B cell (primary cell): Measurements from ENCODE around the gene CRIM1. TPM values are rescaled to one million over a fixed set of nuclear protein-coding genes. Genes with fewer than 3 reads are reported as not detected.

Source experiments
- ATAC-seq: fragments of 200-7000 bp; cut with Tn5 transposase; one replicate; pipeline ENCODE4 v1.10.0; 2021; ENCODE audit warnings: low read depth, mild to moderate bottlenecking, moderate number of reproducible peaks, moderate library complexity
- CTCF ChIA-PET: fragments of 350-600 bp; sonication (Branson Sonifier 250); formaldehyde crosslinking; loops from one replicate; lab custom pipeline; 2021; ENCODE audit warnings: antibody characterized with exemption, inconsistent platforms; lab: Charles Lee
- POLR2A ChIA-PET: fragments of 350-600 bp; sonication (Branson Sonifier 250); formaldehyde crosslinking; loops from one replicate; lab custom pipeline; 2021; ENCODE audit warnings: antibody characterized with exemption; lab: Charles Lee
- DNase-seq: peaks from one replicate; pipeline ENCODE4 v3.0.0; 2013
- H2AFZ ChIP-seq: 2 replicates; pipeline ENCODE4 v1.6.1; 2012; ENCODE audit warnings: mild to moderate bottlenecking, low read depth, low read length; ENCODE audit not compliant: insufficient read depth, poor library complexity, severe bottlenecking
- H3K27ac ChIP-seq, 2 donors: 1 replicate in 1 of 2; 2 replicates in 1 of 2; pipeline ENCODE4 v1.5.1; 2012 to 2013; ENCODE audit warnings: low read length in 2 of 2, mild to moderate bottlenecking in 2 of 2, moderate library complexity in 1 of 2
- H3K27me3 ChIP-seq, 4 experiments: fragments of 200-600 bp in 1 of 4; sonication (generic) in 1 of 4; replicated peaks in 1 of 4; 1 replicate in 2 of 4; 2 replicates in 2 of 4; pipeline versions ENCODE4 v1.6.1 to v1.7.0; 2013 to 2016; ENCODE audit warnings: low read length in 3 of 4, mild to moderate bottlenecking in 2 of 4, mixed read lengths in 1 of 4, moderate library complexity in 1 of 4; ENCODE audit not compliant: insufficient read depth in 4 of 4, control insufficient read depth in 3 of 4; ENCODE audit errors: control extremely low read depth in 1 of 4
- H3K36me3 ChIP-seq, 2 experiments: replicated peaks in 1 of 2; 1 replicate in 1 of 2; 2 replicates in 1 of 2; pipeline versions ENCODE4 v1.6.1 to v1.7.1; 2013; ENCODE audit warnings: low read length in 1 of 2; ENCODE audit not compliant: insufficient read depth in 2 of 2, control insufficient read depth in 1 of 2; ENCODE audit errors: control extremely low read depth in 1 of 2, extremely low read depth in 1 of 2
- H3K4me1 ChIP-seq, 2 donors: fragments of 200-600 bp in 1 of 2; sonication (generic) in 1 of 2; 1 replicate in 1 of 2; 2 replicates in 1 of 2; pipeline versions ENCODE4 v1.5.1 to v1.6.1; 2013 to 2017; ENCODE audit warnings: low read length in 2 of 2; ENCODE audit not compliant: control insufficient read depth in 2 of 2, insufficient read depth in 2 of 2
- H3K4me2 ChIP-seq: replicated peaks from 2 replicates; pipeline ENCODE3; 2012; ENCODE audit warnings: mild to moderate bottlenecking, low read depth, low read length; ENCODE audit not compliant: poor library complexity, severe bottlenecking
- H3K4me3 ChIP-seq, 5 experiments: fragments of 200-600 bp in 1 of 5; sonication (generic) in 1 of 5; 1 replicate in 3 of 5; 2 replicates in 2 of 5; pipeline versions ENCODE4 v1.5.1 to v1.7.0; 2011 to 2016; ENCODE audit warnings: low read length in 4 of 5, mild to moderate bottlenecking in 4 of 5, low read depth in 2 of 5, control low read depth in 1 of 5, moderate library complexity in 1 of 5; ENCODE audit not compliant: insufficient read depth in 1 of 5; ENCODE audit errors: control extremely low read depth in 1 of 5, extremely low read depth in 1 of 5
- H3K79me2 ChIP-seq: fragments of 200-600 bp; sonication (generic); one replicate; pipeline ENCODE4 v1.6.0; 2016; ENCODE audit warnings: low read length; ENCODE audit not compliant: control insufficient read depth, insufficient read depth
- H3K9ac ChIP-seq: fragments of 200-600 bp; sonication (generic); 2 replicates; pipeline ENCODE4 v1.6.1; 2017; ENCODE audit warnings: mild to moderate bottlenecking, low read length, moderate library complexity
- H3K9me3 ChIP-seq, 3 donors: one replicate each; pipeline versions ENCODE4 v1.6.1 to v1.7.1; 2013; ENCODE audit warnings: low read length in 2 of 3; ENCODE audit not compliant: control insufficient read depth in 2 of 3, insufficient read depth in 1 of 3; ENCODE audit errors: control extremely low read depth in 1 of 3
- H4K20me1 ChIP-seq: 2 replicates; pipeline ENCODE4 v1.6.0; 2012; ENCODE audit warnings: mild to moderate bottlenecking, low read length; ENCODE audit not compliant: insufficient read depth, control insufficient read depth, poor library complexity, severe bottlenecking
- H3K27ac Mint-ChIP-seq: one replicate; pipeline ENCODE4 v1.8.0; 2021; ENCODE audit warnings: mixed read lengths
- H3K27me3 Mint-ChIP-seq: one replicate; pipeline ENCODE4 v1.8.0; 2021; ENCODE audit warnings: mixed read lengths
- H3K4me1 Mint-ChIP-seq: one replicate; pipeline ENCODE4 v1.8.0; 2021; ENCODE audit warnings: mixed read lengths
- H3K4me3 Mint-ChIP-seq: one replicate; pipeline ENCODE4 v1.8.0; 2021; ENCODE audit warnings: mixed read lengths
- H3K9me3 Mint-ChIP-seq: one replicate; pipeline ENCODE4 v1.8.0; 2022; ENCODE audit warnings: mixed read lengths; ENCODE audit not compliant: insufficient read depth
- EZH2 ChIP-seq: IDR thresholded peaks from 2 replicates; pipeline ENCODE4 v1.6.1; 2012; ENCODE audit warnings: borderline replicate concordance, low read depth, mild to moderate bottlenecking, moderate library complexity, low read length; ENCODE audit not compliant: insufficient read depth, poor library complexity, severe bottlenecking
- WGBS: methylation state at CpG from one replicate; pipeline ENCODE4 v1.1.5; 2013; ENCODE audit warnings: missing lambda C conversion rate; ENCODE audit not compliant: insufficient coverage; 5-methylcytosine and 5-hydroxymethylcytosine counted together
- intact Hi-C: fragments of 100-400 bp; cut with micrococcal nuclease; formaldehyde crosslinking; loops from one replicate; pipeline ENCODE4 v1.10.0; 2022
- polyA plus RNA-seq: library from polyadenylated mRNA; depleted of rRNA; stranded (reverse); fragments of >200 nt; gene quantifications from 2 replicates; pipeline ENCODE4 v1.2.3, GENCODE V29; 2012
- total RNA-seq, 2 donors: library from RNA; stranded (reverse); fragments of 120-200 nt in 1 of 2; gene quantifications; 1 replicate in 1 of 2; 2 replicates in 1 of 2; pipeline versions ENCODE4 v1.2.3 to v1.2.4, GENCODE V29; 2013 to 2022
- TF ChIP-seq, protein P1 (sequence below): fragments of 200-600 bp; IDR thresholded peaks from one replicate; pipeline ENCODE4 v1.8.0; 2022; ENCODE audit warnings: antibody characterized with exemption, mild to moderate bottlenecking

Gene CRIM1
- total and polyA plus RNA-seq, 2 donors (not counting 1 experiment from before 2014, with no cell fraction given) = 1.3 to 5.0 TPM

GRCh38 chr2:36376992-36377738 is 21.6 kb downstream of the CRIM1 start:
- no peak overlapping the region for H3K4me3 ChIP-seq
- intact Hi-C loops = no loop called here
- H3K27me3 ChIP-seq = no peaks in the 10 kb centered on the region
- no peak overlapping the region for H2AFZ ChIP-seq
- peaks cover 3% of the 10 kb centered on the region for H3K79me2 ChIP-seq
- H3K4me3 Mint-ChIP-seq = no peak overlapping the region
- H3K9ac ChIP-seq = no peak overlapping the region
- H3K27me3 Mint-ChIP-seq = peaks cover 14% of the 10 kb centered on the region
- no peaks in the 10 kb centered on the region for H3K9me3 ChIP-seq
- no peak overlapping the region for H3K27ac ChIP-seq
- DNase-seq (no peak), ATAC-seq (no peak)
- H3K27ac Mint-ChIP-seq = no peak overlapping the region
- TF ChIP-seq, protein P1, sequence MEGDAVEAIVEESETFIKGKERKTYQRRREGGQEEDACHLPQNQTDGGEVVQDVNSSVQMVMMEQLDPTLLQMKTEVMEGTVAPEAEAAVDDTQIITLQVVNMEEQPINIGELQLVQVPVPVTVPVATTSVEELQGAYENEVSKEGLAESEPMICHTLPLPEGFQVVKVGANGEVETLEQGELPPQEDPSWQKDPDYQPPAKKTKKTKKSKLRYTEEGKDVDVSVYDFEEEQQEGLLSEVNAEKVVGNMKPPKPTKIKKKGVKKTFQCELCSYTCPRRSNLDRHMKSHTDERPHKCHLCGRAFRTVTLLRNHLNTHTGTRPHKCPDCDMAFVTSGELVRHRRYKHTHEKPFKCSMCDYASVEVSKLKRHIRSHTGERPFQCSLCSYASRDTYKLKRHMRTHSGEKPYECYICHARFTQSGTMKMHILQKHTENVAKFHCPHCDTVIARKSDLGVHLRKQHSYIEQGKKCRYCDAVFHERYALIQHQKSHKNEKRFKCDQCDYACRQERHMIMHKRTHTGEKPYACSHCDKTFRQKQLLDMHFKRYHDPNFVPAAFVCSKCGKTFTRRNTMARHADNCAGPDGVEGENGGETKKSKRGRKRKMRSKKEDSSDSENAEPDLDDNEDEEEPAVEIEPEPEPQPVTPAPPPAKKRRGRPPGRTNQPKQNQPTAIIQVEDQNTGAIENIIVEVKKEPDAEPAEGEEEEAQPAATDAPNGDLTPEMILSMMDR = no peak
- TF ChIP-seq EZH2 = no peak
- CTCF ChIA-PET = no interaction called here
- 85% methylated on average over 4 of the region's 5 CpGs for WGBS
- H3K4me1 ChIP-seq = peaks cover 0 to 11% of the 10 kb centered on the region in 2 donors
- no peaks in the 10 kb centered on the region for H3K4me1 Mint-ChIP-seq
- no peaks in the 10 kb centered on the region for H3K9me3 Mint-ChIP-seq
- H4K20me1 ChIP-seq = no peaks in the 10 kb centered on the region
- no peaks in the 10 kb centered on the region for H3K36me3 ChIP-seq
- POLR2A ChIA-PET = no interaction called here
- no peak overlapping the region for H3K4me2 ChIP-seq

- Histone ChIP-seq H4K20me1 (no peaks in the 10 kb centered on the region), H2AFZ (no peak overlapping the region), H3K4me2 (no peak overlapping the region), H3K36me3 (no peaks in the 10 kb centered on the region), H3K9me3 (no peaks in the 10 kb centered on the region), H3K4me3 (no peak overlapping the region), H3K27me3 (no peaks in the 10 kb centered on the region), H3K4me1 (peaks cover 0 to 11% of the 10 kb centered on the region in 2 donors), H3K9ac (no peak overlapping the region), H3K27ac (no peak overlapping the region), H3K79me2 (no peaks in the 10 kb centered on the region)
- CTCF ChIA-PET = no interaction called here
- Mint-ChIP-seq H3K9me3 (no peaks in the 10 kb centered on the region), H3K27me3 (peaks cover 13% of the 10 kb centered on the region), H3K4me3 (no peak overlapping the region), H3K27ac (no peak overlapping the region), H3K4me1 (no peaks in the 10 kb centered on the region)
- no peak for DNase-seq
- 81% methylated on average over 3 of the region's 3 CpGs for WGBS
- TF ChIP-seq EZH2 = no peak
- TF ChIP-seq, protein P1 = no peak
- intact Hi-C loops = no loop called here
- ATAC-seq = no peak
- POLR2A ChIA-PET = no interaction called here
Measured at GRCh38 chr2:36379710-36380448, 24.3 kb downstream of the CRIM1 start.
